IMR-90 (cell line): ENCODE data around the gene MICAL3. TPM values are rescaled to one million over a fixed set of nuclear protein-coding genes. Genes with fewer than 3 reads are reported as not detected.

Experiments used
- ATAC-seq: fragments of 200-7000 bp; cut with Tn5 transposase; 2 replicates; pipeline ENCODE4 v1.9.1; 2020; ENCODE audit warnings: low read depth, mild to moderate bottlenecking, moderate library complexity
- BruUV-seq: library from RNA; stranded (reverse); fragments of 400-500 nt; replicated peaks from 2 replicates; lab custom pipeline; 2021; lab: Mats Ljungman, UMichigan
- CTCF ChIA-PET: fragments of 300-600 bp; formaldehyde crosslinking; extraction: SDS; loops from one replicate; lab custom pipeline; 2021; ENCODE audit warnings: antibody characterized with exemption; lab: Yijun Ruan, JAX
- POLR2A ChIA-PET: fragments of 300-600 bp; sonication (Branson Sonifier 250); formaldehyde crosslinking; loops from one replicate; lab custom pipeline; 2022; ENCODE audit warnings: antibody characterized with exemption; ENCODE audit not compliant: unreplicated experiment; lab: Charles Lee
- DNase-seq: peaks from one replicate; pipeline ENCODE4 v3.0.0; 2013
- H2AFZ ChIP-seq: replicated peaks from 2 replicates; pipeline ENCODE3; 2013; ENCODE audit warnings: low read length, mild to moderate bottlenecking; ENCODE audit not compliant: poor library complexity
- H2AK5ac ChIP-seq: 2 replicates; pipeline ENCODE4 v1.6.1; 2013; ENCODE audit warnings: low read depth, low read length, inconsistent platforms
- H2AK9ac ChIP-seq: replicated peaks from 2 replicates; pipeline ENCODE3; 2013; ENCODE audit warnings: mild to moderate bottlenecking, low read depth, low read length, moderate library complexity; ENCODE audit not compliant: poor library complexity
- H2BK120ac ChIP-seq: 2 replicates; pipeline ENCODE4 v1.6.1; 2013; ENCODE audit warnings: low read depth, low read length, inconsistent platforms
- H2BK15ac ChIP-seq: 3 replicates; pipeline ENCODE4 v1.6.1; 2013; ENCODE audit warnings: low read depth, low read length, inconsistent platforms
- H2BK20ac ChIP-seq: 2 replicates; pipeline ENCODE4 v1.6.1; 2013; ENCODE audit warnings: low read depth, mild to moderate bottlenecking, inconsistent platforms, low read length, moderate library complexity
- H2BK5ac ChIP-seq: 2 replicates; pipeline ENCODE4 v1.6.1; 2013; ENCODE audit warnings: mild to moderate bottlenecking, low read depth, low read length, inconsistent platforms; ENCODE audit not compliant: poor library complexity, severe bottlenecking
- H3K14ac ChIP-seq: replicated peaks from 2 replicates; pipeline ENCODE4 v1.6.1; 2013; ENCODE audit warnings: low read depth, low read length, inconsistent platforms
- H3K18ac ChIP-seq: 2 replicates; pipeline ENCODE4 v1.6.1; 2013; ENCODE audit warnings: low read depth, low read length, control low read depth
- H3K23ac ChIP-seq: 2 replicates; pipeline ENCODE4 v1.6.1; 2013; ENCODE audit warnings: low read depth, low read length, inconsistent platforms
- H3K27ac ChIP-seq: 2 replicates; pipeline ENCODE4 v1.5.1; 2013; ENCODE audit warnings: mild to moderate bottlenecking, control low read depth, low read length; ENCODE audit not compliant: insufficient read depth
- H3K27me3 ChIP-seq: 2 replicates; pipeline ENCODE4 v1.6.1; 2013; ENCODE audit warnings: low read length; ENCODE audit not compliant: control insufficient read depth, insufficient read depth
- H3K36me3 ChIP-seq: 2 replicates; pipeline ENCODE4 v1.6.1; 2013; ENCODE audit warnings: low read length, mixed read lengths; ENCODE audit not compliant: control insufficient read depth, insufficient read depth
- H3K4ac ChIP-seq: 2 replicates; pipeline ENCODE4 v1.6.1; 2013; ENCODE audit warnings: low read depth, low read length, inconsistent platforms
- H3K4me1 ChIP-seq: 2 replicates; pipeline ENCODE4 v1.6.1; 2013; ENCODE audit warnings: low read length, mixed read lengths; ENCODE audit not compliant: control insufficient read depth, insufficient read depth
- H3K4me2 ChIP-seq: 2 replicates; pipeline ENCODE4 v1.6.1; 2013; ENCODE audit warnings: low read depth, mild to moderate bottlenecking, control low read depth, low read length, moderate library complexity
- H3K4me3 ChIP-seq: 2 replicates; pipeline ENCODE4 v1.5.1; 2013; ENCODE audit warnings: low read depth, mild to moderate bottlenecking, control low read depth, low read length, moderate library complexity; ENCODE audit not compliant: insufficient read depth
- H3K56ac ChIP-seq: 2 replicates; pipeline ENCODE4 v1.6.1; 2013; ENCODE audit warnings: low read length, inconsistent platforms; ENCODE audit not compliant: insufficient read depth; ENCODE audit errors: extremely low read depth
- H3K79me1 ChIP-seq, 2 experiments: 2 replicates each; pipeline ENCODE4 v1.6.1; 2013; ENCODE audit warnings: low read length in 2 of 2, inconsistent platforms in 1 of 2, low read depth in 1 of 2
- H3K9ac ChIP-seq: 2 replicates; pipeline ENCODE4 v1.6.1; 2013; ENCODE audit warnings: low read depth, low read length, control low read depth
- H3K9me1 ChIP-seq: 2 replicates; pipeline ENCODE4 v1.6.1; 2013; ENCODE audit warnings: low read length, inconsistent platforms; ENCODE audit not compliant: insufficient read depth
- H3K9me3 ChIP-seq: 2 replicates; pipeline ENCODE4 v1.6.1; 2013; ENCODE audit warnings: low read length; ENCODE audit not compliant: control insufficient read depth, insufficient read depth
- H4K20me1 ChIP-seq: 2 replicates; pipeline ENCODE4 v1.6.1; 2013; ENCODE audit warnings: low read length, inconsistent platforms; ENCODE audit not compliant: insufficient read depth
- H4K5ac ChIP-seq: 2 replicates; pipeline ENCODE4 v1.6.1; 2013; ENCODE audit warnings: mild to moderate bottlenecking, low read depth, low read length, control low read depth
- H4K8ac ChIP-seq, 2 experiments: 2 replicates each; pipeline ENCODE4 v1.6.1; 2013; ENCODE audit warnings: low read depth in 2 of 2, low read length in 2 of 2, control low read depth in 1 of 2, inconsistent platforms in 1 of 2
- H4K91ac ChIP-seq: 2 replicates; pipeline ENCODE4 v1.6.1; 2013; ENCODE audit warnings: low read depth, low read length, inconsistent platforms; ENCODE audit not compliant: insufficient read depth
- BHLHE40 ChIP-seq: fragments of 150-350 bp; IDR thresholded peaks from 2 replicates; pipeline ENCODE4 v1.6.1; 2016; ENCODE audit warnings: mild to moderate bottlenecking, low read depth, low read length
- CEBPB ChIP-seq: IDR thresholded peaks from 2 replicates; pipeline ENCODE4 v1.6.1; 2012; ENCODE audit warnings: low read depth, low read length, improper control_type of control experiment
- CHD1 ChIP-seq: IDR thresholded peaks from 2 replicates; pipeline ENCODE4 v1.6.1; 2012; ENCODE audit warnings: low read depth, low read length, improper control_type of control experiment
- FOS ChIP-seq: fragments of 150-350 bp; IDR thresholded peaks from 2 replicates; pipeline ENCODE4 v1.6.1; 2016; ENCODE audit warnings: low read depth, low read length
- MAZ ChIP-seq: IDR thresholded peaks from 2 replicates; pipeline ENCODE4 v1.6.1; 2012; ENCODE audit warnings: low read depth, mild to moderate bottlenecking, low read length, improper control_type of control experiment, moderate library complexity, borderline replicate concordance
- MXI1 ChIP-seq: IDR thresholded peaks from 2 replicates; pipeline ENCODE4 v1.6.1; 2012; ENCODE audit warnings: low read depth, mild to moderate bottlenecking, low read length, moderate library complexity, borderline replicate concordance
- NFE2L2 ChIP-seq: fragments of 150-350 bp; IDR thresholded peaks from 2 replicates; pipeline ENCODE4 v1.6.1; 2016; ENCODE audit warnings: low read depth, mild to moderate bottlenecking, low read length
- POLR2A ChIP-seq: IDR thresholded peaks from 2 replicates; pipeline ENCODE4 v1.6.1; 2012; ENCODE audit warnings: mild to moderate bottlenecking, low read depth, low read length
- RAD21 ChIP-seq: IDR thresholded peaks from 2 replicates; pipeline ENCODE4 v1.6.1; 2012; ENCODE audit warnings: low read length, improper control_type of control experiment
- RFX5 ChIP-seq: IDR thresholded peaks from 2 replicates; pipeline ENCODE4 v1.8.0; 2012; ENCODE audit warnings: low read depth, mild to moderate bottlenecking, low read length, moderate library complexity
- SMC3 ChIP-seq: fragments of 150-350 bp; IDR thresholded peaks from 2 replicates; pipeline ENCODE4 v1.6.1; 2016; ENCODE audit warnings: low read depth, mild to moderate bottlenecking, antibody characterized with exemption, low read length, moderate library complexity
- WGBS, 2 experiments: methylation state at CpG; one replicate each; pipeline versions ENCODE4 v1.1.5 to v1.1.7; 2013; ENCODE audit warnings: missing lambda C conversion rate in 2 of 2; ENCODE audit not compliant: insufficient read length in 1 of 2; ENCODE audit errors: extremely low coverage in 2 of 2; 5-methylcytosine and 5-hydroxymethylcytosine counted together
- dilution Hi-C: fragments of 300-500 bp; cut with HindIII; formaldehyde crosslinking; loops from one replicate; pipeline ENCODE4 v1.14.3; 2018; ENCODE audit warnings: low sequenced_read_pairs; ENCODE audit not compliant: unreplicated experiment
- in situ Hi-C: fragments of 300-500 bp; cut with MboI; formaldehyde crosslinking; loops from 3 replicates; pipeline ENCODE4 v1.14.3; 2019; ENCODE audit warnings: low sequenced_read_pairs, inconsistent platforms, mixed read lengths
- intact Hi-C: fragments of 100-400 bp; cut with micrococcal nuclease; formaldehyde crosslinking; loops from 2 replicates; pipeline ENCODE4 v1.10.0; 2022
- polyA plus RNA-seq, 3 experiments: library from polyadenylated mRNA; depleted of rRNA; stranded (reverse); fragments of >200 nt; gene quantifications; 2 replicates each; pipeline ENCODE4 v1.2.3, GENCODE V29; 2012; ENCODE audit warnings: low replicate concordance in 1 of 3
- total RNA-seq: library from RNA; depleted of rRNA; stranded (reverse); fragments of >200 nt; gene quantifications from 2 replicates; pipeline ENCODE4 v1.2.3, GENCODE V29; 2012
- TF ChIP-seq, protein P1 (sequence below): fragments of 150-350 bp; IDR thresholded peaks from 2 replicates; pipeline ENCODE4 v1.6.1; 2017; ENCODE audit warnings: mild to moderate bottlenecking, antibody characterized with exemption, low read length, low read depth
- TF ChIP-seq, protein P2 (sequence below): fragments of 150-350 bp; IDR thresholded peaks from 2 replicates; pipeline ENCODE4 v1.6.1; 2016; ENCODE audit warnings: low read depth, mild to moderate bottlenecking, low read length, moderate library complexity, borderline replicate concordance
- TF ChIP-seq, protein P3 (sequence below): conservative IDR thresholded peaks from 2 replicates; pipeline ENCODE4 v1.5.1; 2012; ENCODE audit warnings: mild to moderate bottlenecking, low read depth, low read length, improper control_type of control experiment

MICAL3 gene
- total and polyA plus RNA-seq, 2 of the 4 experiments (the other 2 are of a cell fraction) = 17.6 to 26.8 TPM

DNA sequence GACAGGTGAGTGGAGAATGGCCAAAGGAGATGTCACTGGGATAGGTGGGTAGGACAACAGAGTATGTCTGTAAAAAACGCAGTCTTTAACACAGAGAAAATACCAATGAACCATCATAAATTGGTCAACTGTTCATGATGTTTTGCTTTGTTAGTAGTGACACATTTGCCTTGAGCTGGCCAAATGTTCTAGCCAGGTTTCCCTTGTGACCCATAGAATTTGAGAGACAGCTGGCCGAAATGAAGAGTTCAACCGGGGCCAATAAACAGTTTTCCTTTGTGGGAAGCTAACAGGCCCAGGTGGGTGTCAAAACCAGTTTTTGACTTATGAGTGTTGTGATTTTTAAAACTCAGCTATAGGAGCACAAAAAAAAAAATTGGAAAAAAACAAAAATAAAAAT lies 133.5 kb downstream of the MICAL3 start:
- H3K4me2 ChIP-seq = no peak overlapping the region
- intact Hi-C loops (no loop called here), dilution Hi-C loops (no loop called here), in situ Hi-C loops (no loop called here)
- H3K9me3 ChIP-seq = no peaks in the 10 kb centered on the region
- H2BK20ac ChIP-seq = no peak overlapping the region
- WGBS, 2 experiments = no CpG with 5 or more reads among the region's 3 CpGs
- no peak overlapping the region for H3K23ac ChIP-seq
- H3K14ac ChIP-seq = no peak overlapping the region
- no peak overlapping the region for H3K56ac ChIP-seq
- no peak overlapping the region for H3K18ac ChIP-seq
- no peak overlapping the region for H2AK9ac ChIP-seq
- H3K27ac ChIP-seq = no peak overlapping the region
- no TSS peak for BruUV-seq
- peaks cover 7% of the 10 kb centered on the region for H3K4me1 ChIP-seq
- H3K79me1 ChIP-seq = peaks cover 0 to 4% of the 10 kb centered on the region in 2 experiments; a peak in 1 of 4 replicates
- no peak for ATAC-seq
- H3K27me3 ChIP-seq = no peaks in the 10 kb centered on the region
- H3K9ac ChIP-seq = no peak overlapping the region
- POLR2A ChIA-PET = no interaction called here
- H2AK5ac ChIP-seq = no peak overlapping the region
- TF ChIP-seq, protein P1, sequence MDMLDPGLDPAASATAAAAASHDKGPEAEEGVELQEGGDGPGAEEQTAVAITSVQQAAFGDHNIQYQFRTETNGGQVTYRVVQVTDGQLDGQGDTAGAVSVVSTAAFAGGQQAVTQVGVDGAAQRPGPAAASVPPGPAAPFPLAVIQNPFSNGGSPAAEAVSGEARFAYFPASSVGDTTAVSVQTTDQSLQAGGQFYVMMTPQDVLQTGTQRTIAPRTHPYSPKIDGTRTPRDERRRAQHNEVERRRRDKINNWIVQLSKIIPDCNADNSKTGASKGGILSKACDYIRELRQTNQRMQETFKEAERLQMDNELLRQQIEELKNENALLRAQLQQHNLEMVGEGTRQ = no peak
- no peak for TF ChIP-seq SMC3
- TF ChIP-seq, protein P2, sequence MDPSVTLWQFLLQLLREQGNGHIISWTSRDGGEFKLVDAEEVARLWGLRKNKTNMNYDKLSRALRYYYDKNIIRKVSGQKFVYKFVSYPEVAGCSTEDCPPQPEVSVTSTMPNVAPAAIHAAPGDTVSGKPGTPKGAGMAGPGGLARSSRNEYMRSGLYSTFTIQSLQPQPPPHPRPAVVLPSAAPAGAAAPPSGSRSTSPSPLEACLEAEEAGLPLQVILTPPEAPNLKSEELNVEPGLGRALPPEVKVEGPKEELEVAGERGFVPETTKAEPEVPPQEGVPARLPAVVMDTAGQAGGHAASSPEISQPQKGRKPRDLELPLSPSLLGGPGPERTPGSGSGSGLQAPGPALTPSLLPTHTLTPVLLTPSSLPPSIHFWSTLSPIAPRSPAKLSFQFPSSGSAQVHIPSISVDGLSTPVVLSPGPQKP = no peak
- TF ChIP-seq, protein P3, sequence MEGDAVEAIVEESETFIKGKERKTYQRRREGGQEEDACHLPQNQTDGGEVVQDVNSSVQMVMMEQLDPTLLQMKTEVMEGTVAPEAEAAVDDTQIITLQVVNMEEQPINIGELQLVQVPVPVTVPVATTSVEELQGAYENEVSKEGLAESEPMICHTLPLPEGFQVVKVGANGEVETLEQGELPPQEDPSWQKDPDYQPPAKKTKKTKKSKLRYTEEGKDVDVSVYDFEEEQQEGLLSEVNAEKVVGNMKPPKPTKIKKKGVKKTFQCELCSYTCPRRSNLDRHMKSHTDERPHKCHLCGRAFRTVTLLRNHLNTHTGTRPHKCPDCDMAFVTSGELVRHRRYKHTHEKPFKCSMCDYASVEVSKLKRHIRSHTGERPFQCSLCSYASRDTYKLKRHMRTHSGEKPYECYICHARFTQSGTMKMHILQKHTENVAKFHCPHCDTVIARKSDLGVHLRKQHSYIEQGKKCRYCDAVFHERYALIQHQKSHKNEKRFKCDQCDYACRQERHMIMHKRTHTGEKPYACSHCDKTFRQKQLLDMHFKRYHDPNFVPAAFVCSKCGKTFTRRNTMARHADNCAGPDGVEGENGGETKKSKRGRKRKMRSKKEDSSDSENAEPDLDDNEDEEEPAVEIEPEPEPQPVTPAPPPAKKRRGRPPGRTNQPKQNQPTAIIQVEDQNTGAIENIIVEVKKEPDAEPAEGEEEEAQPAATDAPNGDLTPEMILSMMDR = no peak
- TF ChIP-seq CEBPB = no peak
- no peak for TF ChIP-seq MAZ
- TF ChIP-seq RFX5 = no peak
- TF ChIP-seq RAD21 = no peak
- no peak for TF ChIP-seq BHLHE40
- TF ChIP-seq CHD1 = no peak
- TF ChIP-seq MXI1 = no peak
- no peak for TF ChIP-seq POLR2A
- no peak for TF ChIP-seq FOS
- no peak for TF ChIP-seq NFE2L2
- H2BK15ac ChIP-seq = no peak overlapping the region
- no peak overlapping the region for H3K4ac ChIP-seq
- DNase-seq = no peak
- H2AFZ ChIP-seq = no peak overlapping the region
- H4K20me1 ChIP-seq = no peaks in the 10 kb centered on the region
- CTCF ChIA-PET = interaction anchor here (2.1 kb wide), 1 partner anchor 61 kb away, joined by 5 read pairs; no protein-coding TSS in a partner anchor
- peaks cover 36% of the 10 kb centered on the region for H3K36me3 ChIP-seq
- no peak overlapping the region for H2BK5ac ChIP-seq
- H4K91ac ChIP-seq = no peak overlapping the region
- no peak overlapping the region for H4K8ac ChIP-seq
- H4K5ac ChIP-seq = no peak overlapping the region
- H2BK120ac ChIP-seq = no peak overlapping the region
- H3K4me3 ChIP-seq = no peak overlapping the region
- no peaks in the 10 kb centered on the region for H3K9me1 ChIP-seq
